H1 (cell line): Measurements from ENCODE around the gene LAMC3.

Source experiments
- GABPA ChIP-seq: IDR thresholded peaks from 2 replicates; pipeline ENCODE4 v1.6.1; 2011; ENCODE audit warnings: mild to moderate bottlenecking, low read length, moderate library complexity, borderline replicate concordance; ENCODE audit not compliant: insufficient read depth
- POLR2A ChIP-seq, 2 experiments: IDR thresholded peaks; 1 replicate in 1 of 2; 2 replicates in 1 of 2; pipeline ENCODE4 v1.6.1; 2011; ENCODE audit warnings: low read depth in 2 of 2, low read length in 2 of 2, mild to moderate bottlenecking in 2 of 2; ENCODE audit errors: control extremely low read depth in 1 of 2

- TF ChIP-seq POLR2A (IDR thresholded peaks at IDR 0.05; ENCODE audit: control extremely low read depth in 1 of 2, low read depth in 2 of 2, low read length in 2 of 2) (no peak), GABPA (no peak)
These were observed 23.3 kb upstream of the LAMC3 start for GRCh38 chr9:130985606-130986162.
